ENCODE data around the gene L1CAM.

The L1CAM gene

DNA sequence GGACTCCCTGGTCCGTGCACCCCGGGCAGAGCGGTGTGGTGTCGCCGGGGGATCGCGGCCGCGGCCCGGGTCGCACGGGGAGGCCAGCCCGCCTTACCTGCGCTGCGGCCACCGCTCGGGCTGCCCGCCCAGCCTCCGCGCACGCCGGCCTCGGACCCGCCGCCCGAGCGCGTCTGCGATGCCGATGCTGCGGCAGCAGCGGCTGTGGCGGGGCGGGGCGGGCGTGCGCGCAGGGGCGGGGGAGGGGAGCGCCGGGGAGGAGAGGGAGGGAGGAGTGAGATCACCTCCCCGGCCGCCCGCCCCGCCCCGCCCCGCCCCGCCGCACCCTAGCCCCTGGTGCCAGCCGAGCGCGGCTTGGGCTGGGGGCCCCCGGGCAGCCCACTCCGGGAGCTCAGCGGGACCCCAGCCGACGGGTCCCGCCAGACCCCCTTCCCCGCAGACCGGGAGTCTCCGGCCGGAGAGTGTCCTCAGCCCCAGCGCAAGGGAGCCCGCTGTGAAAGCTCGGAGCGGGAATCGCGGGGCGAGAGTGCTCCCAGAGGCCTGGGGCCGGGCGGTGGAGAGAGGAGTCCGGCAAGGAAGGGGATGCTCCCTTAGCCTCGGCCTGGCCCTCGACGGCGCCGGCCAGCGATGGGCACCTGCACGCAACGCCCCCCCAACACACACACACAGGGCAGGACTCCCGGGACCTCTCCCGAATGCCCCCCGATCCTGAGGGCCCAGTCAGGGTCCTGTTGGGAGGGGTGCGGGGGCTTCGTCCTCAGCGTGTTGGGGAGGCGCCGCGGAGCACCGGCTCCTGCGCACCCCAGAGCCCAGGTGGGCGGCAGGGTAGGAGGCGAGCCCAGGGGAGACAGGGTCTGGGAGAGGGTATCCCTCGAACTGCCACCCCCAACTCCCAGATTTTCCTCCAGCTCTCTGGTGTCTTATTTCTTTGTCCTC lies at the start of gene L1CAM:
L1CAM (minus strand) TSS at position 206 of the 936 bp plus-strand sequence. CDS start 10,337 bp downstream, outside the sequence.
- DNase-seq (ENCODE audit: low spot score) = no peak

- no peak for DNase-seq (ENCODE audit: low spot score)
Measured at GRCh38 chrX:153935326-153935851, 49.4 kb upstream of the L1CAM start.

- peak; percentile 53 for DNase-seq (ENCODE audit: low spot score)
Measured at GRCh38 chrX:153934762-153935325, 48.9 kb upstream of the L1CAM start, which contains the start of gene NAA10. Gene NAA10 (minus strand): TSS chrX:153935037. CDS start chrX:153934904, 133 bp downstream.

DNA sequence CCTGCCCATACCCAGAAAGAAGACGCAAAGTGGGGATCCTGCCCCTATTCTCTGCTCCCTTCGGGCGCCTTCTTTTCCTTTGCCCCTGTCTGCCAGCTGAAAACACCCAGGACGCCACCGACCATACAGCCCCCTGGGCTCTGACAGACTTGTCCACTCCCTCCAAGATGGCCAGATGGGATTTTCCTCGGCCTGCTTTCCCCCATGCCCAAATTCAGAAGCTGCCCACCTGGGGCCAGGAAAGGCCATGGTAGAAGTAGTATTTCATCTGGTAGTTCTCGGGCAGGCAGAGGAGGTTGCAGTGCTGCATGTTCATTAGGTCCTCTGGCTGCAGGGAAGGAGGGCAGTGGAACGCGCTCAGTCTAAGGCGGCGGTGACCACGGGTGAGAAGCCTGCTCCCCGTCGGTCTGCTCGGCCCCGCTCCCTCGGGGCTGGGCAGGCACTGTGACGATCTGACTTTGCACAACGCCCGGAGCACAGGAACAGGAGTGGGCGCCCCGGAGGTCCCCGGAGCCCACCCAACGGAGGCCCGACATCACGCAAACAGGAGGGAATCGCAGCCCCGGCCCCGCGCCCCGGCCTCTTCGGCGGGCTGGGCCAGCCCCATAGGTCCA lies 48.3 kb upstream of the L1CAM start:
- DNase-seq (ENCODE audit: low spot score) = no peak

- DNase-seq (ENCODE audit: low spot score) = peak; percentile 40
Measured at GRCh38 chrX:153933748-153934147, 47.8 kb upstream of the L1CAM start.

DNA sequence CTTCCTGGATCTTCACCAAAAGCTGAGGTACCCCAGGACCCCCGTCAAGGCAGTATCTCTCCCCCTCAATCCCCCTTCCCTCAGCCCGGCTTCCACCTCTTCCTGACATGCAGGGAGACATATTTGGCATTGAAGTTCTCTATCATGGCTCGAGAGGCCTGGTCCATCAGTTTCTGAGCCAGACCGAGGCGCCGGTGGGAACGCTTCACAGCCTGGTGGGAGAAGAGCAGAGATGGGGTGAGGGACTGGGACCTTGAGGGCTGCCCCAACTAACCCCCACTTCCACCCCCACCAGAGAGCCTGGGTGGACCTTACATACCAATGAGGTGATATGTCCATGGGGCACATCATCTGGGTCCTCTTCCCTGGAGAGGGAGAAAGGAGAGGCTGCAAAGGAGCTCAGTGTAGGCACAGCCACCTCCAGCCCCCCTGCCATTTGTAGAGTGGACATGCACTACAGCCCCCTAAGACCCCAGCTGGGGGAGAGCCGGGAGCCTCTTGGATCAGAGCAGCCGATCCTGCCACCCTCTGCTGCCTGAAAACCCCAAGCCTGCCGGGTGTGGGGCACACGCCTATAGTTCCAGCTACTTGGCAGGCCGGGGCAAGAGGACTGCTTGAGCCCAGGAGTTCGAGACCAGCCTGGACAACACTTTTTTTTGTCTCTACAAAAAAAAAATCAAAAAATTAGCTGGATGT lies 46.4 kb upstream of the L1CAM start:
- no peak for DNase-seq (ENCODE audit: low spot score)

DNA sequence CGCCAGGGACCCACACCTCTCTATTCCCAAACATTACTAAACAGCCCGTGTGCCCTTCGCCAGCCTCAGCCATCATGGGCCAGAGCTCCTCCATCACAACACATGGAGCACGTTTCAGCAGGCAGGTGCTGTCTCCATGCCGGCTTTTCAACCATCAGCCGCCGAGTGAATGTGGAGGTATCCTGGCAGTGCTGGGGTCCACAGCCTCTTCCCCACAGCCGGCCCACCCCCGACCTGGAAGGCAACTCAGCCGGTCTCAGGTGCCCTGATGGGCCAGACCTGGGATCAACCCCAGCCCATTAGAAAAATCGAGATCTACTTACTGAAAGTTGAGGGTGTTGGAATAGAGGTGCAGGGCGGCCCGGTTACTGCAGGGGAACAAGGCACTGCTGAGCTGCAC lies 45.8 kb upstream of the L1CAM start:
- DNase-seq (ENCODE audit: low spot score) = no peak

DNA sequence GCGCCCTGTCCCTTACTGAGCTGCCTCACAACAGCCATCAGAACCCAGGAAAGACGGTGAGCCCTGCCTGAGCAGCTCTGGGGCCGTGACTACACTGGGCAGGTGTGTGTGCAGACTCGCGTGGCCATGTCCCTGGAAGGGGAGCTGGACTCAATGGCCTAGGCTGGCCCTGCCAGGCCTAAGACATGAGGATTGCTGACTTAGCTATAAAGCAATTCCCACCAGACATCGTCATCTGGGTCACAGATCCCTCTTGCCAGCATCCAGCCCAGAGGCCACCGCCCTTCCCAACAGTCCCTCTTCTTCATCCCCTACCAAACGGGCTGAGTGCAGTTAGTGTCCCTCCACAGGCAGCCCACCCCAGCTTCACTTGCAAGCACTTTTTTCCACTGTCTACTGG lies 45.2 kb upstream of the L1CAM start:
- DNase-seq (ENCODE audit: low spot score) = no peak

DNA sequence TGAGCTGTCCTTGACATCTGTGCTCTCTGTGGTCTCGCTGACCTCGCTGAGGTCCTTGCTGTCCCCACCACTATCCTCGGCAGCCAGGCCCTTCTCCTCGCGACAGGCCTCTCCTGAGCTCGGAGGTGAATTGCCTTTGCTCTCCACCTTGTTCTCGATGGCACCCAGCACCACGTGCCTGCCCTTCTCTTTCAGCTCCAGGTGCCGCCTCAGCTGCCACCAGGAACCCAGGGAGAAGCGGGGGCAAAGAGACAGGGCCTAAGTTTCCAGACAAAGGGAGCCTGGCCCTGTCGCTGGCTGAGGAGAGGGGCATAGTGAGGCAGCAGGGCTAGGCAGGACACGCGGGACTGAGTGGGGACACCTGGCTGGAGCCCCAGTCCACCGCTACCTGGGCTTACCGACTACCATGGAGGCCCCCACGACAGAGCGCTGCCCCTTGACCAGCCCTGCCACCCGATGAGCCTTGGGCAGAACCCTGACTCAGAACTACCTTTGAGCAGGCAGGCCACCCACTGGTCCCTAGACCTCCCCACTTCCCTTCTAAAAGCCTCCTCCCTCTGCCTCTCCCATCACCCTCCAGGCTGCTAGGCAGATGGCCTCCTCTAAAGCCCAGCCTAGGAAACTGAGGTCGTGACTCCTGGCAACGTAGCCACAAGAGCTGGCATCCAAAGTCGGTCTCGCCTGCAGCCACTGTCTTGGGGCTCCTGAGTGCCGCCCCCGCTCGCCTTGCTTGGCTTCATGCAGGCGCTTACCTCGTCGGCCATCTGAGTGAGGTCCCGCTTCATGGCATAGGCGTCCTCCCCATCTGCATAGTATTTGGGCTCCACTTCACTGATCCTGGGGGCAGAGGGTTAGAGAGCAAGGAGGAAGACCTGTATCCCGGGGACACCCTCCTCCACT lies 44.3 kb upstream of the L1CAM start:
- no peak for DNase-seq (ENCODE audit: low spot score)

DNA sequence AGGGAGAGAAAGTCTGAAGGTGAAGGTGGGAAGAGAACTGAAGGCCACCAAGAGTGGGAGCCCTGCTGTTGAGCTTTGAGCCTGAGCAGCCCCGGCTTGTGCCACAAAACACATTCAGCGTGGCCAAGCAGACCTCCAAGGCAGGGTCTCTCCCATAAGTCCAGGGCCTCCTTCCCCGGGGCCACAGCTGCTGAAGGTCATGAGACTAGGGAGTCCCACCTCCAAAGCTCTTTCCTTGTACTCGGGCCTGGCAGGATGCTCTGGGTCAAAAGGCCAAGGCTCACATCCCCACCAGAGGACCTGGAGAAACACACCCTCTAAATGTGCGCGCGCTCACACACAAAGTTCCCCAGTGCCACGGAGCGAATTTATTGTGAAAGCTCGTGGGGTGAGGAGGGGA lies 43.6 kb upstream of the L1CAM start:
- DNase-seq (ENCODE audit: low spot score) = no peak

GRCh38 chrX:153928846-153929245 lies 42.9 kb upstream of the L1CAM start:
- no peak for DNase-seq (ENCODE audit: low spot score)

DNA sequence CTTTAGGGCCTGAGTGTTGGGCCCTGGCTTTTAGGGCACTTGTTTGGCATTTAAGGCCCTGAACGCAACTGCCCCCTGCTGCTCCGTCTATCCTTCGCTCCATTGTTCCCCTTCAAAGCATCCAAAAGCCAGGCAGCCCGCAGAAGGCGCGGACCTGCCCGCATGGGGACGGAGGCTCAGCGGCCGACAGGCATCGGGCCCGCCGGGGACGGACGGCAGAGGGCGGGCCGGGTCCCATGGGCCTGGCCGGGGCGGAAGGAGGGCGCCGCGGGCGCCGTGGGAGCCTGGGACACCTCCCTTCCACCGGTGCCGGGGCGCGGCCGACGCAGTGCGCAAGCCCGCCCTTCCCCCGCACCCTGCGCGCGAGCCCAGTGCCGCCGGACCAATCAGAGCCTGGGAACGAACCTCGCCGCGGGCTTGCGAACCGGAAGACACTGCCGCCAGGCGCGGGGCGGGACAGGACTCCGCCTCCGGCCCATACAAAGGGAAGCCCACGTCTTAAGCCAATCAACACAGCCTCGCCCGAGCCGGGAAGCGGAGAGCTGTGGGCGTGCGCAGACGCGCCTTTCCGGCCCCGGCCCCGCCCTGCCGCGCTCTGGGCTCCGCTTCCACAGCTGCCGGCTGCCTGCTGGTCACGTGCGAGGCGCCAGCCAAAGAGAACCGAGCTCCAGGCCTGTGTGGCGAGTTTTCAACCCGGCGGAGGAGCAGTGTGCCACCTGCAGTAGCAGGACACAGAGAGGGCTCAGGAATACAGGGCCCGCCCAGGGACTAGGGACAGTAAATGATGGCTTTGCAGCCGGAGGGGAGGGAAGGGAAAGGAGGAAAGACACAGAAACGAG lies 42.2 kb upstream of the L1CAM start:
- peak; percentile 97 for DNase-seq (ENCODE audit: low spot score)

DNA sequence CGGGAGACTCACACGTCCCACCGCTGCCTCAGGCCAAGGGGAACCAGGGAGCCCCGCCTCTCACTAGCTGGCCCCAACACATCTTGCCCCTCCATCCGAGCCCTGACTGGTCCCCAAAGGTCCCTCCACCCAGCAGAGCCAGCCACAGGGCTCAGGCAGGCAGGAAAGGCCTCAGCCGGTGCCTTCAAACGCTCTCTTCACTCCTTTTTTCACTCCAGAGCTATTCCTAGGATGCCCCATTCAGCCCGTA lies 41.6 kb upstream of the L1CAM start:
- no peak for DNase-seq (ENCODE audit: low spot score)

DNA sequence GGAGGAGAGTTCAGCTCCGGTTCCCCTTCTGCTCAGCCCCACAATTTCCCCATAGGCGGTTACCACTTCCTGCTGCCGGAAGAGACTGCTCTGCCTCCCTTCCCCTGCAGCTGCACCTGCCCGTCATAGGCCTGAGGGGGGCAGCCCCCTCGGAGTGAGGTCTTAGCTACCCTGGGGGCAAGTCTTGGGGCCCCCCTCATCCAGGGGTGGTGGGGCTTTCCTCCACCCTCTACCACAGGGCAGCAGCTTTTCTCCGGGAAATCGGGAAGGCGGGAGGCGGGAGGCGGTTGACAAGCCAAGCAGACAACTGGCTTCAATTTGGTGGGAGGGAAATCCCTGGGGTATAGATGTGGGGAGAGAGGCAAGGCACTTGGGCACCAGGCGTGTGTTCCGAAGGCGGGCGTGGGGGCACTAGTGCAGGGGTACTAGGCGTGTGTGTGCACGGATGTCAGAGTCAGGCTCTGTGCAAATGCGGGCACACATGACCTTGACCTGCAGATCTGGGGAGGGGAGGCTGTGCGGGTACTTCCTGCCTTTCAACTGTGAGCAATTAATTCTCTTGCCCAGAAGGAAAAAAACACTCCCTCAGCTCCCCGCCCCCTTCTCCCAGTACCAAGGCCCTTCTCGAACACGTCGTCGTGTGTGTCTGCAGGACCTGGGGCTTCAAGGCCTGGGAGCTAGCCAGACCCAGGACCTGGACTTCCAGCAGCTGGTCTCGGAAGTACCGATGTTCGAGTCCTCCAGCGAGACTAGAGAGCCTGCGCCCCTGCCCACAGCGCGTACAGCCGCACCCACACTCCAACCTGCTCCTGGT lies 41.1 kb upstream of the L1CAM start:
- no peak for DNase-seq (ENCODE audit: low spot score)

- no peak for DNase-seq (ENCODE audit: low spot score)
Measured at GRCh38 chrX:153926552-153926857, 40.5 kb upstream of the L1CAM start.

- no peak for DNase-seq (ENCODE audit: low spot score)
Measured at GRCh38 chrX:153925739-153926551, 40.0 kb upstream of the L1CAM start, which contains the start of gene ARHGAP4. Gene ARHGAP4 (minus strand): TSS chrX:153926264. CDS start chrX:153926202, 62 bp downstream.

DNA sequence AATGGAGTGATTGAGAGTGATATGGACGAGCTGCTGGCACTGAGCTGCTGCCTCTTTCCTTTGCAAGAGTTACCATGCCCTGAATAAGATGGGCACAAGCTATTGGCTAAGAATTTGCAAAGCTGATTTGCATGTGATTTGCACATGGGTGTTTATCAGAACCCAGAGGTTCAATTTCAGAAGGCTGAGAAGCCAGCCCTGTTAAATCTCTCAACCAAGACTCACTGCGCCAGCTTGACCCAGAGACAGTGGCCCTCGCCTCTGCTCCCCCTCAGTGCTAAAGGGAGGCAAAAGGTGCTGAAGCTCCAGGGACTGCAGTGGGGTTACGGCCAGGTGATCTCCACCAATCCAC lies 39.4 kb upstream of the L1CAM start:
- DNase-seq (ENCODE audit: low spot score) = no peak

GRCh38 chrX:153924149-153924861 lies 38.3 kb upstream of the L1CAM start:
- DNase-seq (ENCODE audit: low spot score) = peak; percentile 52
